Endothelial cell of umbilical vein (primary cell): ENCODE results near the gene RNASE7.

Experiments
- CTCF ChIP-seq, 2 donors: IDR thresholded peaks; 1 replicate in 1 of 2; 2 replicates in 1 of 2; pipeline ENCODE4 v1.5.1; 2011; ENCODE audit warnings: low read length in 2 of 2, mild to moderate bottlenecking in 2 of 2, moderate library complexity in 2 of 2, control low read depth in 1 of 2, inconsistent platforms in 1 of 2, low read depth in 1 of 2; ENCODE audit not compliant: insufficient read depth in 1 of 2; ENCODE audit errors: extremely low read depth in 1 of 2
- EZH2 ChIP-seq: IDR thresholded peaks from 2 replicates; pipeline ENCODE4 v1.6.1; 2012; ENCODE audit warnings: borderline replicate concordance, low read depth, mild to moderate bottlenecking, moderate library complexity, low read length, inconsistent platforms; ENCODE audit not compliant: severe bottlenecking
- FOS ChIP-seq: IDR thresholded peaks from 2 replicates; pipeline ENCODE4 v1.6.1; 2011; ENCODE audit warnings: mild to moderate bottlenecking, low read length, moderate library complexity, borderline replicate concordance; ENCODE audit not compliant: insufficient read depth
- GATA2 ChIP-seq: IDR thresholded peaks from 2 replicates; pipeline ENCODE4 v1.7.0; 2011; ENCODE audit warnings: low read depth, mild to moderate bottlenecking, moderate library complexity, mixed read lengths, low read length; ENCODE audit not compliant: insufficient read length, insufficient read depth
- JUN ChIP-seq: IDR thresholded peaks from 2 replicates; pipeline ENCODE4 v1.6.1; 2011; ENCODE audit warnings: borderline replicate concordance, low read depth; ENCODE audit not compliant: insufficient read length, insufficient read depth
- MAX ChIP-seq: IDR thresholded peaks from 2 replicates; pipeline ENCODE4 v1.6.1; 2011; ENCODE audit not compliant: insufficient read depth, insufficient read length
- POLR2A ChIP-seq: IDR thresholded peaks from 2 replicates; pipeline ENCODE4 v1.6.1; 2012; ENCODE audit warnings: low read depth, mild to moderate bottlenecking, control low read depth, low read length
- POLR2AphosphoS5 ChIP-seq: IDR thresholded peaks from 2 replicates; pipeline ENCODE4 v1.6.1; 2012; ENCODE audit warnings: low read depth, mild to moderate bottlenecking, control low read depth, low read length, moderate library complexity; ENCODE audit not compliant: insufficient read depth

- TF ChIP-seq POLR2A, result no peak
- no peak for TF ChIP-seq EZH2
- TF ChIP-seq CTCF (IDR thresholded peaks at IDR 0.05; ENCODE audit: extremely low read depth in 1 of 2, insufficient read depth in 1 of 2, low read depth in 1 of 2, low read length in 2 of 2), result no peak
- no peak for TF ChIP-seq POLR2AphosphoS5
- no peak for TF ChIP-seq JUN
- no peak for TF ChIP-seq GATA2
- no peak for TF ChIP-seq MAX
- no peak for TF ChIP-seq FOS
Observed at GRCh38 chr14:21078287-21078686, 36.1 kb downstream of the RNASE7 start.
